Measurements from ENCODE around the gene RELA.

DNA sequence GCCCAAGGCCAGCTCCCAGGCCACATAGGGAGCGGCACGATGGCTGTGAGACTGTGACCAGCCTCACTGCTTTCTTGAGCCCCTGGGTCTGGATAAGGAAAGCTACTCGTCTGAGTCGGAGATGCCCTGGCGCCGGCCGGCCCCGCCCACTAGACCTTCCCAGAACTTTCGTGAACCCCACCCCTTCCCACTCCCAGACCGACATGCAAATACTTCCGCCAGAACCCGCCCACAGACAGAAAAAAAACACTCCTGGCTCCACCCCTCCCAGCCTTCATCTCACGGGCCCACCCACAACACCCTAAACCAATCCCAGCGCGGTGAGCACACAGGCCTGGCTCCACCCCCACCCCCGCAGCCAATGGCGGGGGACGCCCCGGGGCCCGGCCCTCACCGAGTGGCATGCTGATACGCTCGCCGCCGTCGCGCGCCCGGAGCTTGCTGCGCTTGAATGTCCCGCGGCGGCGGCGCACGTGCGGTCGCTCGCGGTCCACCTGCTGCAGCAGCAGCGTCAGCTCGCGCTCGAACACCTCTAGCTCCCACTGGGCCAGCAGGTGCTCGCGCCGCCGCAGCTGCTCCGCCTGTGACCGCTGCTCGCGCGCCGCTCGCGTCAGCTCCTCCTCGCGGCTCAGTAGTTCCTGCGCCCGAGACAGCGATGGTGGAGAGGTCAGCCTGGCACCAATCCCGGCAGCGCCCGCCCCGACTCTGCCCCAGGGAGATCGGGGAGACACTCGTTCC is 55.7 kb downstream of the RELA start:
- TF ChIP-seq, protein P1, sequence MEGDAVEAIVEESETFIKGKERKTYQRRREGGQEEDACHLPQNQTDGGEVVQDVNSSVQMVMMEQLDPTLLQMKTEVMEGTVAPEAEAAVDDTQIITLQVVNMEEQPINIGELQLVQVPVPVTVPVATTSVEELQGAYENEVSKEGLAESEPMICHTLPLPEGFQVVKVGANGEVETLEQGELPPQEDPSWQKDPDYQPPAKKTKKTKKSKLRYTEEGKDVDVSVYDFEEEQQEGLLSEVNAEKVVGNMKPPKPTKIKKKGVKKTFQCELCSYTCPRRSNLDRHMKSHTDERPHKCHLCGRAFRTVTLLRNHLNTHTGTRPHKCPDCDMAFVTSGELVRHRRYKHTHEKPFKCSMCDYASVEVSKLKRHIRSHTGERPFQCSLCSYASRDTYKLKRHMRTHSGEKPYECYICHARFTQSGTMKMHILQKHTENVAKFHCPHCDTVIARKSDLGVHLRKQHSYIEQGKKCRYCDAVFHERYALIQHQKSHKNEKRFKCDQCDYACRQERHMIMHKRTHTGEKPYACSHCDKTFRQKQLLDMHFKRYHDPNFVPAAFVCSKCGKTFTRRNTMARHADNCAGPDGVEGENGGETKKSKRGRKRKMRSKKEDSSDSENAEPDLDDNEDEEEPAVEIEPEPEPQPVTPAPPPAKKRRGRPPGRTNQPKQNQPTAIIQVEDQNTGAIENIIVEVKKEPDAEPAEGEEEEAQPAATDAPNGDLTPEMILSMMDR (IDR thresholded peaks at IDR 0.05; ENCODE audit: insufficient read depth, low read depth, low read length) = no peak
- no peak for TF ChIP-seq EZH2 (IDR thresholded peaks at IDR 0.05; ENCODE audit: insufficient read depth, low read length)
